NOMO-1 (cell line): Measurements from ENCODE around the gene ELSPBP1.
"Not testable (repeated sequence)": the region's sequence is repeated elsewhere in the genome, so short reads cannot be mapped to it uniquely, and the experiment has no call there.

Source experiments
- DNase-seq, 2 experiments: peaks; one replicate each; lab custom pipeline; 2025; ENCODE audit not compliant: unreplicated experiment in 2 of 2; lab: John Stamatoyannopoulos, UW

The ELSPBP1 gene

GRCh38 chr19:47994209-47994802 lies at the start of gene ELSPBP1:
Gene ELSPBP1, plus strand, starts transcription at chr19:47994632. Its CDS starts 14,036 bp downstream, at chr19:48008668.
- DNase-seq, result no peak

DNA sequence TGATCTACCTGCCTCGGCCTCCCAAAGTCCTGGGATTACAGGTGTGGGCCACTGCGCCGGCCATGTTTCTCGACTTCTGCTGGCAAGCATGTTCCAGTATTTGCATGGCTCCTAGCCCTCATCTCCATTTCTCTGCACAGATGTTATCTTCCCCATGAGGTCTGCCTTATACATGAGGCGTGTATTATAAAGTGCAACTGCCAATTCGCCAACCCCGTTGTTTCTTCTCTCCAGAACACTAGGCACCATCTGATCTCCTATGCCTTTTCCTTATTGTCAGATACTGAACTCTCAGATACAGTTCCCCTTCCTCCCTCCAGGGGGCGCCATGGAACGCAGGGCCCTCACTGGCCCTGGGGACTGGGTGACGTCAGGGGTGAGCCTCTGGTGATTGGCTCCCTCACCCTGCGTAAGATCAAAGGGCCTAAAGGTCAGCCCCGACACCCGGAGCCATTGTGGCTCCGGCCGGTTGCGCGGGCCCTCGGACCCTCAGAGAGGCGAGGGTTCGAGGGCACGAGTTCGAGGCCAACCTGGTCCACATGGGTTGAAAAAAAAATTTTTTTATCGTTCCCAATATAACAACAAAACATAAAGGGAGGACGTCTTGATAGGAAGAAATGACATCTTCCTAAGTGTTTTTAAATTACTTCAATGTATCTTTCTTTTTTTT lies 44.4 kb upstream of the ELSPBP1 start:
- DNase-seq, result not testable (repeated sequence)

DNA sequence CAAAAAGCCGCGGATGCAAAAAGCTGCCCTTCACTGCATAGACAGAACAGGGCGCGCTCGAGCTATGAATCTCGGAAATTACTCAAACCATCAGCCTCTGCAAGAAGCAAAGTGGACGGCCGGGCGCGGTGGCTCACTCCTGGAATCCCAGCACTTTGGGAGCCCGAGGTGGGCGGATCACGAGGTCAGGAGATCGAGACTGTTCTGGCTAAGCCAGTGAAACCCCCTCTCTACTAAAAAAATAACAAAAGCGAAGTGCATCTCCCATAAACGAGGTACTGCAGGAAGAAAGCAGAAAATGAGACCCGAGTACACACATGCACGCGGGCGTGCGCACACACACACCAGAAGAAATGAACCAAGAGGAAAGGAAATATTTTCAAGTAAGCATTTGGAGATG lies 42.3 kb upstream of the ELSPBP1 start:
- DNase-seq, result not testable (repeated sequence)

- not testable (repeated sequence) for DNase-seq
These were observed 38.5 kb upstream of the ELSPBP1 start for GRCh38 chr19:47955936-47956335.

DNA sequence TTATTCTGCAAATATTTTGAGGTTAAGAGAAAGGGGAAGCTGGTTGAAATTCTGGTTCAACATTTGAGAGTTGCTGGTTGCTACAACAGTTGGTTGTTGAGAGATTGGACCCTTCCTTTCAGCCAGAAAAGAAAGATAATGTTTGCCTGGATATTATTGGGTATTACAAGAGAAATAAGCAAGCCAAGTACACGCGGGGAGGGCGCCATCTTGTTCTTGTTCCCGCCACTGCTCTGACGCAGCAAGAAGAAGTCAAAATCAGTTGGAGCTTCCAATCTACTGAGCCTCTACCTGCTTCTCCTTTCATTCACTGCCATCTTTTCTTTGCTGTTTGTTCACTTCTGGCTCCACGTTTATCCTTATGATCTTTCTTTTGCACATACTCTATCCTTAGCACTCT lies 20.9 kb upstream of the ELSPBP1 start:
- no peak for DNase-seq

- DNase-seq, result no peak
These were observed 3.1 kb upstream of the ELSPBP1 start for GRCh38 chr19:47991191-47991808.

DNA sequence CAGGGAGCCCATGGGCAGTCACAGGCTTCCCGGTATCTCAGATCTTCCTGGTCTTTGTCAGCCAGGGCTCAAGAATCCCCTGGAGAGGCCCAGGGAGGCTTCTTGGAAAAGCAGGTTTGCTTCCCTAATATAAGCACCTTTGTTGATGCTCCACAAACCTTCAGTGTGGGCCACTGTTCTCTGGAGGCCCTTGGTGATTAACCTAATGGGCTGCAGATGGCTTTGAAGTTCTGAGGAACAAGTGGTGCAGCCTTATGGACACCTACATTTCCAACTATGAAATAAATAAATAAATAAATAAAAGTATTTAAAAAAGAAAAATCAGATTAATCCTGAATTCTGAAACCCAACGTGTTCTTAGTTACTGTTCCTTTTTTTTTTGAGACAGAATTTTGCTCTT lies 2.4 kb upstream of the ELSPBP1 start, which contains the start of gene BSPH1:
TSS of gene BSPH1 (minus strand) at position 101 of the 400 bp plus-strand sequence. CDS start at position 12, 89 bp downstream.
- DNase-seq, result no peak

DNA sequence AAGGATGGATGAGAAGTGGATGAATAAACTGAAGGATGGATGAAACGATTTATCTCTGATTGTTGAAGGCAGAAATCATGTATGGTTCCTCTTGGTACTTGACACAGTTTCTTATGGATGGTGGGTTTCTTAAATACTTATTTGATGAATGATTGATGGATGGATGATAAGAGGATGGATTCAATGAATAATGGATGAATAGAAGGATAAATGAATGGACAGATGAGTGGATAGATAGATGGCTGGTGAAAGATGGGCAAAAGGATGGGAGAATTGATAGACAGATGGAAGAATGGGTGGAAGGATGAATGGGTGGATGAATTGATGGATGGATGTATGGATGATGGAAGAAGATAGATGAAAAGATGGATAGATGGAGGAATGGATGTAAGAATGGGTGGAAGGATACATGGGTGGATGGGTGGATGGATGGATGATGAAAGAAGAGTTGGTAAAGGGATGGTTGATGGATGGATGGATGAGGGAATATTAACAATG lies 1.8 kb downstream of the ELSPBP1 start:
- no peak for DNase-seq

GRCh38 chr19:47998800-47999199 lies 4.4 kb downstream of the ELSPBP1 start:
- DNase-seq, result no peak

GRCh38 chr19:48000846-48001245 lies 6.4 kb downstream of the ELSPBP1 start:
- no peak for DNase-seq

GRCh38 chr19:48004236-48004635 lies 9.8 kb downstream of the ELSPBP1 start:
- DNase-seq, result no peak

- no peak for DNase-seq
These were observed 12.3 kb downstream of the ELSPBP1 start for GRCh38 chr19:48006762-48007161.

DNA sequence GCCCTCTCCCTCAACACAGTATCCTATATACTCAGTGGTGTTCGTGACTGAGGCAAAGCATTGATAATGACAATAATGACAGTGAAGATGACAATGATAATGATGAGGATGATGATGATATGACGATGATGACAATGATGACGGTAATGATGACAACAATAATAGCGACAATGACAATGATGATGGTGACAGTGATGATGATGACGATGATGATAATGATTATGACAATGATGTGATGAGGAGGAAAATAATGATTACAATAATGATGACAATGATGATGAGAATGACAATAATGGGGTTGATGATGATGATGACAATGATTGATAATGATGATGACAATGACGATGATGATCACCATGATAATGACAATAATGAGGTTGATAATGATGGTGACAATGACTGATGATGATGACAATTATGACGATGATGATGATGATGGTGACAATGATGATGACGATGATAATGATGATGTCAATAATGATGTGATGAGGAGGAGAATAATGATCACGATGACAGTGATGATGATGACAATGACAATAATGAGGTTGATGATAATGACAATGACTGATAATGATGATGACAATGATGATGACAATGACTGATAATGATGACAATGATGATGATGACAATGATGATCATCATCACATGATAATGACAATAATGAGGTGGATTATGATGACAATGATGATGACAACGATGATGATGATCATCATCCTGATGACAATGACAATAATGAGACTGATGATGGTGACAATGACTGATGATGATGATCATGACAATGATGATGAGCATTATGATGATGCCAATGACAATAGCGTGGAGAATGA lies 16.7 kb downstream of the ELSPBP1 start:
- no peak for DNase-seq

GRCh38 chr19:48020686-48021085 lies 26.3 kb downstream of the ELSPBP1 start:
- no peak for DNase-seq

- no peak for DNase-seq
These were observed 28.6 kb downstream of the ELSPBP1 start for GRCh38 chr19:48023011-48023410.

- DNase-seq, result no peak
These were observed 29.1 kb downstream of the ELSPBP1 start for GRCh38 chr19:48023518-48023917.

GRCh38 chr19:48025480-48025879 lies 31.0 kb downstream of the ELSPBP1 start:
- no peak for DNase-seq

DNA sequence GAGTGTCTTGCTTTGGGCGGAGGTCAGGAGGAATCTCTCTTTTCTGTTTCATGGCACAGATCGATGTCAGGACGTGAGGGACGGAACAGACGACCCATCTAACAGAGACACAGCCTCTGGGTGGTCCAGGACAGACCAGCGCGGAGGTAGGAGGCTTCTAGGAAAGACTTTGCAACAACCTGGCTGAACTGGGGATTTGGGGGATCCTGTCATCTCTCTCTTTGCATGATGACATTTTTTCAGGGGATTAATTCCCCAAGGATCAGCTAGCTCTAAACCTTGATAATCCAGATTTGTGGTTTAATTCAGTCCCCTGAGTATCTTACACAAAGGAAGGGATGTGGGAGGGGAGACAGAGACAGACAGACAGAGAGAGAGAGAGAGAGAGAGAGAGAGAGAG lies 35.0 kb downstream of the ELSPBP1 start:
- DNase-seq, result no peak

GRCh38 chr19:48030073-48030472 lies 35.6 kb downstream of the ELSPBP1 start:
- DNase-seq, result no peak

DNA sequence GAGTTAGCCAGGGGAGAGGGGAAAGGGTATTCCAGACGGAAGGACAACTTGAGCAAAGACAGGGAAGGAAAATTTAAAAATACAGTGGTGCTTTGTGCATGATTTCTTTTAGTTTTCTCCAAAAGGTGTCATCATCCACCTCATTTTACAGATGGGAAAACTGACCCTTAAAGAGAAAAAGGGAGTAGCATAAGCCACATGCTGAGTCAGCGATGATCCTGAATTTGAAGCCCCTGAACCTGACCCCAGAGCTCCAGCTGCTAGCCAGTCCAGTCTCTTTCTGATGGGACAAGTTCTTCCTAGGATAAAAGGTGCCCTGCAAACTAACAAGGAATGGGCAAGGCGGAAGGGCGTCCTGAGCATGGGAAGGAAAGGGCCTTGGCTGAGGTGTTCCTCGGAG lies 39.2 kb downstream of the ELSPBP1 start:
- DNase-seq, result no peak

DNA sequence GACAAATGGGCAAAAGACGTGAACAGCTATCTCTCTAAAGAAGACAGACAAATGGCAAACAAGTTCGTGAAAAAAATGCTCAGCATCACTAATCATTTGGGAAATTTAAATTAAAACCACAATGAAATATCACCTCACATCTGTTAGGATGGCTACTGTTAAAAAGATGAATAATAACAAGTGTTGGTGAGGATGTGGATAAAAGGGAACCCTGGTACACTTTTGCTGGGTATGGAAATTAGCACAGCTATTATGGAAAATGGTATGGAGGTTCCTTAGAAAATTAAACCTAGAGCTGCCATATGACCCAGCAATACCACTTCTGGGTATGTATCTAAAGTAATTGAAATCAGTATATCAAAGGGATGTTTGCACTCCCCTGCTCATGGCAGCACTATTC lies 42.3 kb downstream of the ELSPBP1 start:
- DNase-seq, result no peak
